ENCODE data around the gene TBCK. TPM values are rescaled to one million over a fixed set of nuclear protein-coding genes. Genes with fewer than 3 reads are reported as not detected.

TBCK gene
- total and polyA plus RNA-seq, 3 donors from 2014 or later, result 17.7 to 67.1 (median 66.3) TPM

- TF ChIP-seq CTCF (IDR thresholded peaks at IDR 0.05) (no peak), POLR2A (IDR thresholded peaks at IDR 0.05) (no peak)
- Histone ChIP-seq H3K4me3 (no peak overlapping the region), H3K27ac (no peak overlapping the region), H3K36me3 (ENCODE audit: low read depth, missing control alignments) (no peaks in the 10 kb centered on the region), H3K9me3 (no peaks in the 10 kb centered on the region), H3K27me3 (no peaks in the 10 kb centered on the region), H3K4me1 (no peaks in the 10 kb centered on the region)
- no peak for DNase-seq
- WGBS, 2 donors, result 93% methylated on average over 1 of the region's 1 CpG
- intact Hi-C loops (cut with DNase I; ENCODE audit: low total_unique reads), result no loop called here
These were observed 42.9 kb upstream of the TBCK start for GRCh38 chr4:106358899-106359298.

GRCh38 chr4:106355193-106355592 lies 39.2 kb upstream of the TBCK start:
- no peak overlapping the region for H3K27ac ChIP-seq
- no peaks in the 10 kb centered on the region for H3K9me3 ChIP-seq
- no peaks in the 10 kb centered on the region for H3K36me3 ChIP-seq (ENCODE audit: low read depth, missing control alignments)
- H3K4me1 ChIP-seq, result no peaks in the 10 kb centered on the region
- WGBS, 2 donors, result 20 to 34% methylated on average over 4 of the region's 4 CpGs
- intact Hi-C loops (cut with DNase I; ENCODE audit: low total_unique reads), result no loop called here
- no peaks in the 10 kb centered on the region for H3K27me3 ChIP-seq
- peak; percentile 29 for DNase-seq
- no peak overlapping the region for H3K4me3 ChIP-seq
- TF ChIP-seq CTCF (IDR thresholded peaks at IDR 0.05) (no peak), POLR2A (IDR thresholded peaks at IDR 0.05) (no peak)

GRCh38 chr4:106353786-106354185 lies 37.8 kb upstream of the TBCK start:
- TF ChIP-seq POLR2A (IDR thresholded peaks at IDR 0.05) (no peak), CTCF (IDR thresholded peaks at IDR 0.05) (no peak)
- no peak overlapping the region for H3K4me3 ChIP-seq
- no peak overlapping the region for H3K27ac ChIP-seq
- WGBS, 2 donors, result 94 to 97% methylated on average over 1 of the region's 1 CpG
- no peaks in the 10 kb centered on the region for H3K4me1 ChIP-seq
- H3K9me3 ChIP-seq, result no peaks in the 10 kb centered on the region
- no peak for DNase-seq
- intact Hi-C loops (cut with DNase I; ENCODE audit: low total_unique reads), result no loop called here
- H3K27me3 ChIP-seq, result no peaks in the 10 kb centered on the region
- H3K36me3 ChIP-seq (ENCODE audit: low read depth, missing control alignments), result no peaks in the 10 kb centered on the region

GRCh38 chr4:106351016-106351415 lies 35.0 kb upstream of the TBCK start:
- H3K36me3 ChIP-seq (ENCODE audit: low read depth, missing control alignments), result no peaks in the 10 kb centered on the region
- intact Hi-C loops (cut with DNase I; ENCODE audit: low total_unique reads), result no loop called here
- no peaks in the 10 kb centered on the region for H3K4me1 ChIP-seq
- H3K27me3 ChIP-seq, result no peaks in the 10 kb centered on the region
- TF ChIP-seq CTCF (IDR thresholded peaks at IDR 0.05) (no peak), POLR2A (IDR thresholded peaks at IDR 0.05) (no peak)
- no peak for DNase-seq
- H3K27ac ChIP-seq, result no peak overlapping the region
- no peak overlapping the region for H3K4me3 ChIP-seq
- H3K9me3 ChIP-seq, result no peaks in the 10 kb centered on the region

GRCh38 chr4:106347167-106347566 lies 31.2 kb upstream of the TBCK start:
- Histone ChIP-seq H3K9me3 (no peaks in the 10 kb centered on the region), H3K36me3 (ENCODE audit: low read depth, missing control alignments) (no peaks in the 10 kb centered on the region), H3K4me1 (no peaks in the 10 kb centered on the region), H3K4me3 (no peak overlapping the region), H3K27ac (no peak overlapping the region), H3K27me3 (no peaks in the 10 kb centered on the region)
- 84 to 91% methylated on average over 1 of the region's 1 CpG for WGBS, 2 donors
- DNase-seq, result no peak
- intact Hi-C loops (cut with DNase I; ENCODE audit: low total_unique reads), result no loop called here
- TF ChIP-seq CTCF (IDR thresholded peaks at IDR 0.05) (no peak), POLR2A (IDR thresholded peaks at IDR 0.05) (no peak)
